ENCODE measurements around the gene MITD1.

The MITD1 gene

DNA sequence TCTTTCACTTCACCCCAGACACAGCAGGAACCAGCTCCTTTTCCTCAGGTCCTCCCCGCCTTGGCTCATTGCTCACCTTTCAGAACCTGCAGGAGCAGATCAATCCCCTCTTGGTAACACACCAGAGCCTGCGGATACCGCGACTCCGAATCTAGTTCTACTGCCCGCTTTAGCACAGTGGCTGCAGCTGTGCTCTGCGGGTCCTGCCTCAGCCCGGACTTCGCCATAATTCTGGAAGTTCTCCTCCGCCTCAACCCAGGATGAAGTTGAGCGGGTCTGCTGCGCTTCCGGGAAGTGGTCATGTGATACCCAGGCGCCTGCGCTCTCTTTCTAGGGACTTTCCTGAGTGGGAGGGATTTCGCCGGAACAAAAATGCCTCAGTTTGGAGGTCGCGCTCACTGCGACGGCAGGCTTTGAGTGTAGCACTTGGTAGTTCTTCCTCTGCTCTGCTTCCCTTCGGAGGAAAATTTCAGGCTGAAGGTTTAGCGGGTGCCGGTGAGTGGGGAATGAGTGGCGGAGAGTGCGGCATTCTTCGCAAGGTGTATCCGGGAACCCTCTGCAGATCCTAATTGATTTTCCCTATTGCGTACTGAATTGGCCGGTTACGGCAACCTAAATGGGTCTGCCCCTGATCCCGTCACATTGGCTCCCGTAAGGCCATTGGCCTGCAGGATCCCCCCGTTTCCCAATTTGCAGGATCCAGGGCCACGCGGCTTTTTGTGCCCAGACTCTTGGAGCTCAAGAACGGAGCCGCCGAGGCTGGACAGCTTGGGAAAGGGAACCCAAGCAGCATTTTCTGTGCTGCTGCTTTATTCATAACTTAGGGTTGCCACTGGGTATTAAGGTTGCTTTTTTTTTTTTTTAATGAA lies at the start of gene MITD1, which contains the start of gene MRPL30:
Gene MITD1 (minus strand): TSS at position 304 of the 869 bp plus-strand sequence. CDS start 77 bp downstream, at position 227.
Gene MRPL30 (plus strand): TSS at position 430 of the 869 bp plus-strand sequence. CDS start 5,020 bp downstream, outside the sequence.
- Histone ChIP-seq H3K4me3 (ENCODE audit: low read depth in 1 of 2, low read length in 1 of 2) (peak within 1 kb of the TSS; percentile 76 to 91), H3K9me3 (no peaks in the 10 kb centered on the region), H3K4me1 (ENCODE audit: control insufficient read depth in 1 of 2, insufficient read depth in 1 of 2, low read depth in 1 of 2, low read length in 1 of 2) (peaks cover 26 to 29% of the 10 kb centered on the region in 2 experiments), H3K27ac (peak within 1 kb of the TSS; percentile 84), H3K27me3 (no peaks in the 10 kb centered on the region), H3K36me3 (no peaks in the 10 kb centered on the region)
- TF ChIP-seq, protein P1, sequence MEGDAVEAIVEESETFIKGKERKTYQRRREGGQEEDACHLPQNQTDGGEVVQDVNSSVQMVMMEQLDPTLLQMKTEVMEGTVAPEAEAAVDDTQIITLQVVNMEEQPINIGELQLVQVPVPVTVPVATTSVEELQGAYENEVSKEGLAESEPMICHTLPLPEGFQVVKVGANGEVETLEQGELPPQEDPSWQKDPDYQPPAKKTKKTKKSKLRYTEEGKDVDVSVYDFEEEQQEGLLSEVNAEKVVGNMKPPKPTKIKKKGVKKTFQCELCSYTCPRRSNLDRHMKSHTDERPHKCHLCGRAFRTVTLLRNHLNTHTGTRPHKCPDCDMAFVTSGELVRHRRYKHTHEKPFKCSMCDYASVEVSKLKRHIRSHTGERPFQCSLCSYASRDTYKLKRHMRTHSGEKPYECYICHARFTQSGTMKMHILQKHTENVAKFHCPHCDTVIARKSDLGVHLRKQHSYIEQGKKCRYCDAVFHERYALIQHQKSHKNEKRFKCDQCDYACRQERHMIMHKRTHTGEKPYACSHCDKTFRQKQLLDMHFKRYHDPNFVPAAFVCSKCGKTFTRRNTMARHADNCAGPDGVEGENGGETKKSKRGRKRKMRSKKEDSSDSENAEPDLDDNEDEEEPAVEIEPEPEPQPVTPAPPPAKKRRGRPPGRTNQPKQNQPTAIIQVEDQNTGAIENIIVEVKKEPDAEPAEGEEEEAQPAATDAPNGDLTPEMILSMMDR (IDR thresholded peaks at IDR 0.05), result peak; percentile 16

DNA sequence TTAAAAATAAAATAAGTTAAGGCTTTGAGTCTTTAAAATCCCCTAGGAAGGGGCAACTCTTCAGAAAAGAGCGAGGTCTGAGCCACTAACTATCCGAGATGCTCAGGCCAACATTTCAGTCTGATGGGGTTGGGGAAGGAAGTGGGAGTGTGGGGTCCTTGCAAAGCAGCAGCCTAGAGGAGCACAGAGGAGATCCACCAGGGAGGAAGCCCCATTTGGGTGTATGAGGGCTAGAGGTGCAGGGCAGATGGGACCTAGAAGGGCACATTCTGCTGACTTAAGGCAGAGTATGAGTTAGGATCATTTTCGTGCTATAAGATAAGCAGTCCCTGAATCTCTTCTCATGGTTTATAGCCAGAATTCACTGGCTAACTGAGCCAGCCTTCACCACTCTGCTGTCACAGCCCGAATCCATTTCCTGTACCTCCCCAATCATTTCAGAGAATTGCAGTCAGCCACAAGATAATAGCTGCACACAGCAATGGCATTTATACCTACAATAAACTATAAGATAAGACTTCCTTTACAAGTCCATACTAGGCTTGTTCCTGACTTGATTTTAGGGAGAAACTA lies 37.2 kb upstream of the MITD1 start:
- Histone ChIP-seq H3K9me3 (no peaks in the 10 kb centered on the region), H3K27ac (no peak overlapping the region), H3K4me3 (ENCODE audit: low read depth in 1 of 2, low read length in 1 of 2) (no peak overlapping the region), H3K4me1 (ENCODE audit: control insufficient read depth in 1 of 2, insufficient read depth in 1 of 2, low read depth in 1 of 2, low read length in 1 of 2) (no peaks in the 10 kb centered on the region), H3K27me3 (no peaks in the 10 kb centered on the region), H3K36me3 (no peaks in the 10 kb centered on the region)
- TF ChIP-seq, protein P1 (IDR thresholded peaks at IDR 0.05), result no peak

DNA sequence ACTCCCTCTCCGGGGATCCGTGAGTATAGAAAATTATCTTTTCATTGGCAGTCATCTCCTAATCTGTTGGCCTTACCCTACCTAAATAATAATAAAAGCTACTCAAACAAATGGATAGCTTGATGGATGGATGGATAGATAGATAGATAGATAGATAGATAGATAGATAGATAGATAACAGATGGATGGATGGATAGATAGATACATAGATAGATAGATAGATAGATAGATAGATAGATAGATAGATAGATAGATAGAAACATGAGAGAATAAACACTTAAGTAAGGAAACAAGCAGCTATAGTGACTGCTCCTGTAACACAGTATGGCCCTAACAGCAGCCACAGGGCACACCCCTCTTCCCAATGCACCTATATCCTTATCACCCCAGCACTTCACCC lies 35.2 kb upstream of the MITD1 start:
- TF ChIP-seq, protein P1 (IDR thresholded peaks at IDR 0.05), result no peak
- no peaks in the 10 kb centered on the region for H3K36me3 ChIP-seq
- no peaks in the 10 kb centered on the region for H3K4me1 ChIP-seq (ENCODE audit: control insufficient read depth in 1 of 2, insufficient read depth in 1 of 2, low read depth in 1 of 2, low read length in 1 of 2)

DNA sequence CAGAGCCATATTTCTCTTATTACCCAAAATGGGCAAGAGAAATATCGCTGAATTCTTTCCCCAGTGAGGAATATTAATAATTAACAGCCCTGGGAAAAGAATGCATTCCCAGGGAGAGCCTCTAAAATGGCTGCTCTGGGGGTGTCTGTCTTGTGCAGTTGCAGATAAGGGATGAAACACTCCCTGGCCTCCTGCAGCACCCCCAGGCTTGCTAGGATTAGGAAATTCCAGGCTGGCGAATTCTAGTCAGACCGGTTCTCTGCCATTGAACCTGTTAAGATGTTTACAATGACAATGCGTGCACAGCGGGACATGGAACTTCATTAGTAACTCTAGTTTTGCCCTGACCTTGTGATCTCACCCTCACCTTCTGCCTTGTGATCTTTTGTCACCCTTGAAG lies 24.6 kb upstream of the MITD1 start:
- Histone ChIP-seq H3K27ac (no peak overlapping the region), H3K4me1 (ENCODE audit: control insufficient read depth in 1 of 2, insufficient read depth in 1 of 2, low read depth in 1 of 2, low read length in 1 of 2) (no peaks in the 10 kb centered on the region), H3K27me3 (no peaks in the 10 kb centered on the region), H3K4me3 (ENCODE audit: low read depth in 1 of 2, low read length in 1 of 2) (no peak overlapping the region), H3K9me3 (no peaks in the 10 kb centered on the region), H3K36me3 (no peaks in the 10 kb centered on the region)
- TF ChIP-seq, protein P1 (IDR thresholded peaks at IDR 0.05), result no peak

More for the DNA sequence above, 35.2 kb upstream of the MITD1 start:
- no peaks in the 10 kb centered on the region for H3K27me3 ChIP-seq
- H3K4me3 ChIP-seq (ENCODE audit: low read depth in 1 of 2, low read length in 1 of 2), result no peak overlapping the region
- H3K27ac ChIP-seq, result no peak overlapping the region
- no peaks in the 10 kb centered on the region for H3K9me3 ChIP-seq

DNA sequence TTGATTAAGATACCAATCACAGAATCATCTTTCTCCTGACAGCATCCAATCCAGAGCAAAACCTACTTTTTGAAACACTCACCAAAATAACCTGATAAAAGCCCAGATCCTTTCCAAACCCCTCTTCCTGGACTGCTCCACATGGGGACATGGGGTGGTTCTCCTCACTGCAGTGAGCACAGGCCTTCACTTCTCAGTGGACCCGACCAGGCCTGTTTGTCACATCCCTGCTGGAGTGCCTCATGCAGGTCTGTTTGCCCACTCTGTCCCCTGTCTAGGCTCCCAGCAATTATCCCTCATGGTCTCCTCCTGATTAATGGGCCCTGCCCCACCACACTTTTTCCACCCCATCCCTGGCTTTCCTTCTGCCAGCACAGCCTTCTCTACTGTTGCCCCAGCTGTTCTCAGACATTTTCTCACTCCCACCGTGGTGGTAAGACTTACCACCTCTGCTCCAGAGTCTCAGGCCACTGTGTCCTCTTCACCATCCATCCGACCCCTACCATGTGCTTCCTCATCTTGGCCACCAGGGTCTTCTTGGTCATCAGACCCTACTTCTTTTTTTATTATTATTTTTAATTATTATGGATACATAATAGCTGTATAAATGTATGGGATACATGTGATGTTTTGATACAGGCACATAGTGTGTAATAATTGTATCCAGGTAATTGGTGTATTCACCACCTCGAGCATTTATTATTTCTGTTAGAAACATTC lies 21.3 kb upstream of the MITD1 start:
- Histone ChIP-seq H3K4me1 (ENCODE audit: control insufficient read depth in 1 of 2, insufficient read depth in 1 of 2, low read depth in 1 of 2, low read length in 1 of 2) (peaks cover 5% of the 10 kb centered on the region in 2 experiments), H3K36me3 (peaks cover 17% of the 10 kb centered on the region), H3K4me3 (ENCODE audit: low read depth in 1 of 2, low read length in 1 of 2) (no peak overlapping the region), H3K27ac (no peak overlapping the region), H3K27me3 (no peaks in the 10 kb centered on the region), H3K9me3 (no peaks in the 10 kb centered on the region)
- TF ChIP-seq, protein P1 (IDR thresholded peaks at IDR 0.05), result no peak
